HTR-8/SVneo (cell line): ENCODE data around the gene ZNF181.

ENCODE experiments used
- DNase-seq: peaks from one replicate; pipeline ENCODE4 v3.0.0; 2011; ENCODE audit warnings: low spot score, mixed read lengths; ENCODE audit not compliant: insufficient read length
- FAIRE-seq: peaks from 2 replicates; lab custom pipeline; 2011; peaks lifted over from hg19 to GRCh38; lab: Jason Lieb, UNC

ZNF181 gene

GRCh38 chr19:34744896-34745690 is 11.1 kb downstream of the ZNF181 start:
- no peak for FAIRE-seq
- DNase-seq = no peak

DNA sequence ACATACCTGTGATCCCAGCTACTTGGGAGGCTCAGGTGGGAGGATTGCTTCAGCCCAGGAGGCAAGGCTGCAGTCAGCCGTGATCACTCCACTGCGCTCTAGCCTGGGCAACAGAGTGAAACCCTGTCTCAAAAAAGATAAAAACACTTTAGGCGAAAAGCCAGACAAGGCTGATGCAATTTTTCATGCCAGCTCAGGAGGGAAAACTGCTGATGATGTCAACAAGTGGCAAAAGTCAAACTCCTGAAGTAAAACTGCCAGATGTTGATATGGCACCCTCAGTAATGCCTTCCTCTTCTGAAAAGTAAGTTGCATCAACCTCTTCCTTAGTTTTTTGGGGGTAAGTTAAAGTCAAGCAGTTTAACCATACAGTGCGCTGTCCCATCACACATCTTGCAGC is 23.4 kb downstream of the ZNF181 start:
- no peak for FAIRE-seq
- DNase-seq = no peak

- DNase-seq (no peak), FAIRE-seq (no peak)
Observed at GRCh38 chr19:34759218-34759917, 25.3 kb downstream of the ZNF181 start.

DNA sequence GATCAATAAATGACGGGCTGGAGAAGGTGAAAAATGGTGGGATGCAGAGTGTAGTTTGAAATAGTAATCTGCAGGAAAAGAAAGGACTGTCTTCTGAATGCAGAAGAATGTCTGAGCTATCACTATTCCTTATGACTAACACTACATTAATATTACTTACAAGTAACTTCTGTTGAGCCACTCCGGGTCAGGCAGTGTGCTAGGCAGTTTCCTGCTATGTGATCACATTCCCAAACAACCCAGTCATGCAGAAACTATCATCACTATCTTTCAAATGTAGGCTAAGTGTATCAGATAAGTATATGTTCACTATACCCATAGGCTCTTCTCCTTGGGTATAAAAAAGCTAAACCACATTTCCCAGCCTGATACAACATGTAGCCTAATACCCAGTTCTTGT is 32.3 kb downstream of the ZNF181 start:
- FAIRE-seq = no peak
- no peak for DNase-seq

- FAIRE-seq (no peak), DNase-seq (no peak)
Observed at GRCh38 chr19:34767951-34768350, 33.9 kb downstream of the ZNF181 start.

GRCh38 chr19:34772697-34773554 is 38.9 kb downstream of the ZNF181 start, which contains the start of gene ZNF599:
TSS of gene ZNF599 (minus strand) at chr19:34773215. CDS start at chr19:34772841, 374 bp downstream.
- DNase-seq (peak; percentile 82), FAIRE-seq (peak; percentile 97)

DNA sequence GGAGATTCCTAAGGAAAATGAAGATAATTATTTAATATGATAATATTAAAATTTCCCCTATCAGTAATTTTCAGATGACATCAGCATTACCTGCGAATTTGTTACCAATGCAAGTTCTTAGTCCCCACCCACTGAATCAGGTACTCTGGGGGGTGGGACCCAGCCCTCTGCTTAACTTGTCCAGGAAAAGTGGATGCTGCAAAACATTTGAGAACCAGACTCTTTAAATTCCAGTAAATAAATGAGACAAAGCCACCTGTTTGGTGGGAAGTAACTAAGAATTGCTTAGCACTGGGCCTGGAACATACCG is 39.5 kb downstream of the ZNF181 start:
- DNase-seq = no peak

GRCh38 chr19:34774857-34775256 is 40.8 kb downstream of the ZNF181 start:
- no peak for FAIRE-seq
- no peak for DNase-seq

More for the DNA sequence above, 39.5 kb downstream of the ZNF181 start:
- FAIRE-seq = no peak

DNA sequence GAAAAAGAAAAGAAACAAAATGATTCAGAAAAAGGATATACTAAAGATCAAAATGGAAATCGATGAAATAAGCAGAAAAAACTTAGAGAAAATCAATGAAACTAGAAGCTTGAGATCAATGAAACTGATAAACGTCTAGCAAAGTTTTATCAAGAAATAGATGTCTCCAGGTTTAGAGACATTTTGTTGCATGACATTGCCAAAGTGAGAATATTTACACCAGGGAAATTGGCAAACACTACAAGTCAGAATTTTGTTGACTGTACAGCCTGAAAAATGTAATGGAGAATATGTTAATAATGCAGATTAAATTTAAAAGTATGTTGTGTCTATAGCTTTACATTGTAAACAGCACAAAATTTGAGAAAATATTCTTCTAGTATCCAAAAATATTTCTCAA is 44.3 kb downstream of the ZNF181 start:
- no peak for DNase-seq
- FAIRE-seq = no peak

DNA sequence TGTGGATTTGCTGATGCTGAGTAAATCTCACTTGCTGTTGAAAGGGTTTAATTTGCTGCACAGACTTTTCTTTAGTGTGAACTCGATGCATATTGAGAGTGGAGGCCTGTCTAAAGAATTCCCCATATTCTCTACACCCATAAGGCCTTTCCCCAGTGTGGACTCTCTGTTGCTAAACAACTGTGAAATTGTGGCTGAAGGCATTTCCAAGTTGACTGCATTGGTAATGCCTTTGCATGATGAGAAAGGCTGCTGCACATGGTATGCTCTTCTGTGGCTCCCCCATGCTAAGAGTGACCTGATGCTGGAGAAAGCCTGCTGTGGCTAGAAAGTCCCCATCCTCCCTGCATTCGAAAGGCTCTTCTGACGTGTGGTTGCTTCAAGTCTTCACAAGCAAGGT is 45.6 kb downstream of the ZNF181 start:
- DNase-seq (no peak), FAIRE-seq (no peak)

- FAIRE-seq (no peak), DNase-seq (no peak)
Observed at GRCh38 chr19:34786236-34786635, 52.2 kb downstream of the ZNF181 start.

- no peak for FAIRE-seq
- DNase-seq = no peak
Observed at GRCh38 chr19:34787059-34787824, 53.2 kb downstream of the ZNF181 start.

DNA sequence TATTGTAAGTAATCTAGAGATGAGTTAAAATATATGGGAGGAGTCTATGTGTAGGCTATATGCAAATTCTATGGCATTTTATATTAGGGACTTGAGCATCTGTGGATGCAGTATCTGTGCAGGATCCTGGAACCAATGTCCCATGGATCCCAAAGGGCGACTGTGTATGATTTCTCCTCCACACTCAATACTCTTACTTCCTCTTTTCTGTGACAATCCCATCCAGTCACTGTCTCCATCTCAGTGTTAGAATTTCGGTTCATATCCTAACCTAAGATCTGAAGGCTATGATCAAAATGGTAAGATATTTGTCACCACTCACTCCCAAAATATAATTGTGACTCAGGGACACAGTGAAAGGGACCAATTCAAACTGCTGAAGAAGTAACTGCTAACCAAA is 54.0 kb downstream of the ZNF181 start:
- FAIRE-seq = no peak
- no peak for DNase-seq

GRCh38 chr19:34793565-34793964 is 59.5 kb downstream of the ZNF181 start:
- DNase-seq (no peak), FAIRE-seq (no peak)

- DNase-seq (no peak), FAIRE-seq (no peak)
Observed at GRCh38 chr19:34794066-34794960, 60.3 kb downstream of the ZNF181 start.
